A549 (cell line): ENCODE data around the gene NAV2.

Source experiments
- EP300 ChIP-seq, 2 experiments: fragments of >200 bp; sonication (Bioruptor Twin); formaldehyde crosslinking; IDR thresholded peaks; 2 replicates in 1 of 2; 3 replicates in 1 of 2; pipeline ENCODE4 v1.6.1; 2016 to 2017
- POLR2A ChIP-seq: IDR thresholded peaks from 2 replicates; pipeline ENCODE4 v1.6.1; 2012; ENCODE audit warnings: mild to moderate bottlenecking, low read length
- ZC3H11A ChIP-seq: fragments of 450-650 bp; IDR thresholded peaks from 2 replicates; pipeline ENCODE4 v1.6.1; 2014; ENCODE audit warnings: antibody characterized with exemption, mild to moderate bottlenecking
- TF ChIP-seq, protein P1 (sequence below): fragments of >200 bp; sonication (Bioruptor Twin); formaldehyde crosslinking; IDR thresholded peaks from 3 replicates; pipeline ENCODE4 v1.5.1; 2016
- TF ChIP-seq, protein P2 (sequence below): fragments of >200 bp; sonication (Bioruptor Twin); formaldehyde crosslinking; IDR thresholded peaks from 2 replicates; pipeline ENCODE4 v1.6.1; 2016
- TF ChIP-seq, protein P3 (sequence below): IDR thresholded peaks from 2 replicates; pipeline ENCODE4 v1.6.1; 2012

DNA sequence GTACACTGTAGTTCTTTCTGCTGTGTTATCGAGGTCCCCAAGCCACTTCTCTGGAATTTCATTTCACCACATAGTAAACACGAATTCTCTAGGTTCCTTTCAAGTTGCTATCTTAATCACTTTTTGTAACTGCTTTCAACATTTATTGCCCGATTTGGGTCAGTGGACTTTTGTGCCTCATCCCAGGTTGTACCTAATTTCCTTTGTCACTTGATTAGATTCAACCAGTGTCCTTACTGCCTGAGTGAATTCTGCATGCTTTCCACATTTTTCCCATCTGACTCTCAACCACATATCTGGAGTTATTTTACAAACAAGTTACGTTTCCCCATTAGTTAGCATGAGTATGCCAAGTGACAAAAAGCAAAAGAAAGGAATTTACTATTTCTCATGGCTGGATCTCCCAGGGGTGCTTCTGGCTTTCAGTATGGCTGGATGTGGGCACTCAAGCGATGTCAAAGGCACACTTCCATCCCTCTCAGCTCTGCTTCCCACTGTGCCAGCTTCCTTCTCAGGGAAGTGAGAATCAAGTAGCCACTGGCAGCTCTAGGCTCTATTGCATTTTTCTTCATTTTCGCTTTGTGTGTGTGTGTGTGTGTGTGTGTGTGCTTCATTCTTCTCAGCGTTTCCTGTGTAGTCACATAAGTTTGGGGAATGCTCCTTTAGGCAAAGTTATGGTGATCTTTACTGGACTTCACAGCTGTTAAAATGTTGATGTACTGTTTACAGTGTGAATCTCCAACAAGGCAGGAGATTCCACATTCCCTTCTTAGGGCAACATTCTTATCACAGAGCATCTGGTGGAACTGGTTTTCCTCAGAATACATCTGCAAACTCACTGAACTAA is 318.7 kb downstream of the NAV2 start:
- TF ChIP-seq, protein P1, sequence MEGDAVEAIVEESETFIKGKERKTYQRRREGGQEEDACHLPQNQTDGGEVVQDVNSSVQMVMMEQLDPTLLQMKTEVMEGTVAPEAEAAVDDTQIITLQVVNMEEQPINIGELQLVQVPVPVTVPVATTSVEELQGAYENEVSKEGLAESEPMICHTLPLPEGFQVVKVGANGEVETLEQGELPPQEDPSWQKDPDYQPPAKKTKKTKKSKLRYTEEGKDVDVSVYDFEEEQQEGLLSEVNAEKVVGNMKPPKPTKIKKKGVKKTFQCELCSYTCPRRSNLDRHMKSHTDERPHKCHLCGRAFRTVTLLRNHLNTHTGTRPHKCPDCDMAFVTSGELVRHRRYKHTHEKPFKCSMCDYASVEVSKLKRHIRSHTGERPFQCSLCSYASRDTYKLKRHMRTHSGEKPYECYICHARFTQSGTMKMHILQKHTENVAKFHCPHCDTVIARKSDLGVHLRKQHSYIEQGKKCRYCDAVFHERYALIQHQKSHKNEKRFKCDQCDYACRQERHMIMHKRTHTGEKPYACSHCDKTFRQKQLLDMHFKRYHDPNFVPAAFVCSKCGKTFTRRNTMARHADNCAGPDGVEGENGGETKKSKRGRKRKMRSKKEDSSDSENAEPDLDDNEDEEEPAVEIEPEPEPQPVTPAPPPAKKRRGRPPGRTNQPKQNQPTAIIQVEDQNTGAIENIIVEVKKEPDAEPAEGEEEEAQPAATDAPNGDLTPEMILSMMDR, result no peak
- TF ChIP-seq POLR2A (no peak), EP300 (IDR thresholded peaks at IDR 0.05) (no peak), ZC3H11A (no peak)
- TF ChIP-seq, protein P2, sequence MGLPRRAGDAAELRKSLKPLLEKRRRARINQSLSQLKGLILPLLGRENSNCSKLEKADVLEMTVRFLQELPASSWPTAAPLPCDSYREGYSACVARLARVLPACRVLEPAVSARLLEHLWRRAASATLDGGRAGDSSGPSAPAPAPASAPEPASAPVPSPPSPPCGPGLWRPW, result no peak
- TF ChIP-seq, protein P3, sequence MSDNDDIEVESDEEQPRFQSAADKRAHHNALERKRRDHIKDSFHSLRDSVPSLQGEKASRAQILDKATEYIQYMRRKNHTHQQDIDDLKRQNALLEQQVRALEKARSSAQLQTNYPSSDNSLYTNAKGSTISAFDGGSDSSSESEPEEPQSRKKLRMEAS, result no peak
